ENCODE results near the gene TBXAS1. TPM values are rescaled to one million over a fixed set of nuclear protein-coding genes. Genes with fewer than 3 reads are reported as not detected.

The TBXAS1 gene
- total RNA-seq, 2 experiments from 2014 or later, result 0.83 to 1.1 TPM

GRCh38 chr7:139998572-139998971, 169.5 kb downstream of the TBXAS1 start:
- intact Hi-C loops (cut with micrococcal nuclease), result no loop called here
- Mint-ChIP-seq H3K27ac (no peak overlapping the region), H3K27me3 (ENCODE audit: low read depth) (no peaks in the 10 kb centered on the region), H3K4me3 (no peak overlapping the region), H3K36me3 (ENCODE audit: low read depth) (no peaks in the 10 kb centered on the region), H3K4me1 (ENCODE audit: low read depth) (no peaks in the 10 kb centered on the region), H3K9me3 (no peaks in the 10 kb centered on the region)
- DNase-seq, result no peak
- CTCF ChIA-PET, result interaction anchor here (0.9 to 10.7 kb wide), 5 partner anchors 9 to 380 kb away, joined by 3 to 120 read pairs (median 4); no protein-coding TSS in a partner anchor

- Mint-ChIP-seq H3K9me3 (no peaks in the 10 kb centered on the region), H3K36me3 (ENCODE audit: low read depth) (no peaks in the 10 kb centered on the region), H3K27me3 (ENCODE audit: low read depth) (no peaks in the 10 kb centered on the region), H3K4me1 (ENCODE audit: low read depth) (no peaks in the 10 kb centered on the region), H3K27ac (no peak overlapping the region), H3K4me3 (no peak overlapping the region)
- CTCF ChIA-PET, result interaction anchor here (0.9 to 10.7 kb wide), 4 partner anchors 13 to 381 kb away, joined by 3 to 120 read pairs (median 5); no protein-coding TSS in a partner anchor
- intact Hi-C loops (cut with micrococcal nuclease), result loop anchor here (1.0 kb wide), 1 partner anchor 379 kb away; no protein-coding TSS in a partner anchor
- DNase-seq, result no peak
Observed at GRCh38 chr7:139999516-139999915, 170.5 kb downstream of the TBXAS1 start.

GRCh38 chr7:140000666-140001268, 171.7 kb downstream of the TBXAS1 start:
- H3K4me1 Mint-ChIP-seq (ENCODE audit: low read depth), result no peaks in the 10 kb centered on the region
- no peak for DNase-seq
- CTCF ChIA-PET, result interaction anchor here (0.6 to 10.7 kb wide), 8 partner anchors 10 to 398 kb away, joined by 3 to 120 read pairs (median 3); no protein-coding TSS in a partner anchor
- H3K27ac Mint-ChIP-seq, result no peak overlapping the region
- intact Hi-C loops (cut with micrococcal nuclease), result loop anchor here (5.0 kb wide), 4 partner anchors 173 to 568 kb away; partner anchors contain the start of gene TBXAS1
- no peak overlapping the region for H3K4me3 Mint-ChIP-seq
- H3K9me3 Mint-ChIP-seq, result no peaks in the 10 kb centered on the region
- no peaks in the 10 kb centered on the region for H3K27me3 Mint-ChIP-seq (ENCODE audit: low read depth)
- H3K36me3 Mint-ChIP-seq (ENCODE audit: low read depth), result no peaks in the 10 kb centered on the region

- CTCF ChIA-PET, result interaction anchor here (0.9 to 10.7 kb wide), 6 partner anchors 14 to 405 kb away, joined by 3 to 120 read pairs (median 10); no protein-coding TSS in a partner anchor
- intact Hi-C loops (cut with micrococcal nuclease), result loop anchor here (1.0 to 5.0 kb wide), 6 partner anchors 177 to 572 kb away; partner anchors contain the start of gene TBXAS1
- Mint-ChIP-seq H3K27me3 (ENCODE audit: low read depth) (no peaks in the 10 kb centered on the region), H3K27ac (no peak overlapping the region), H3K4me1 (ENCODE audit: low read depth) (no peaks in the 10 kb centered on the region), H3K4me3 (no peak overlapping the region), H3K9me3 (no peaks in the 10 kb centered on the region), H3K36me3 (ENCODE audit: low read depth) (no peaks in the 10 kb centered on the region)
- peak; percentile 40 for DNase-seq
Observed at GRCh38 chr7:140003913-140004382, 174.9 kb downstream of the TBXAS1 start.

GRCh38 chr7:140004672-140005071, 175.6 kb downstream of the TBXAS1 start:
- no peaks in the 10 kb centered on the region for H3K27me3 Mint-ChIP-seq (ENCODE audit: low read depth)
- DNase-seq, result no peak
- H3K27ac Mint-ChIP-seq, result no peak overlapping the region
- no peak overlapping the region for H3K4me3 Mint-ChIP-seq
- H3K36me3 Mint-ChIP-seq (ENCODE audit: low read depth), result no peaks in the 10 kb centered on the region
- intact Hi-C loops (cut with micrococcal nuclease), result loop anchor here (1.0 to 5.0 kb wide), 6 partner anchors 177 to 572 kb away; partner anchors contain the start of gene TBXAS1
- no peaks in the 10 kb centered on the region for H3K9me3 Mint-ChIP-seq
- CTCF ChIA-PET, result interaction anchor here (0.9 to 10.7 kb wide), 7 partner anchors 14 to 423 kb away, joined by 3 to 120 read pairs (median 4); no protein-coding TSS in a partner anchor
- H3K4me1 Mint-ChIP-seq (ENCODE audit: low read depth), result no peaks in the 10 kb centered on the region

GRCh38 chr7:140005341-140005740, 176.3 kb downstream of the TBXAS1 start:
- DNase-seq, result no peak
- CTCF ChIA-PET, result interaction anchor here (0.6 to 10.7 kb wide), 13 partner anchors 10 to 1083 kb away, joined by 3 to 120 read pairs (median 4); no protein-coding TSS in a partner anchor
- Mint-ChIP-seq H3K4me3 (no peak overlapping the region), H3K4me1 (ENCODE audit: low read depth) (no peaks in the 10 kb centered on the region), H3K27me3 (ENCODE audit: low read depth) (no peaks in the 10 kb centered on the region), H3K27ac (no peak overlapping the region), H3K9me3 (no peaks in the 10 kb centered on the region), H3K36me3 (ENCODE audit: low read depth) (no peaks in the 10 kb centered on the region)
- intact Hi-C loops (cut with micrococcal nuclease), result no loop called here

- DNase-seq, result peak; percentile 17
- Mint-ChIP-seq H3K9me3 (no peaks in the 10 kb centered on the region), H3K36me3 (ENCODE audit: low read depth) (no peaks in the 10 kb centered on the region), H3K4me1 (ENCODE audit: low read depth) (no peaks in the 10 kb centered on the region), H3K27ac (no peak overlapping the region), H3K27me3 (ENCODE audit: low read depth) (no peaks in the 10 kb centered on the region), H3K4me3 (no peak overlapping the region)
- intact Hi-C loops (cut with micrococcal nuclease), result no loop called here
- CTCF ChIA-PET, result interaction anchor here (0.6 to 10.7 kb wide), 15 partner anchors 9 to 1084 kb away, joined by 3 to 120 read pairs (median 4); no protein-coding TSS in a partner anchor
Observed at GRCh38 chr7:140005754-140006503, 176.9 kb downstream of the TBXAS1 start.

- CTCF ChIA-PET, result interaction anchor here (0.7 to 10.7 kb wide), 7 partner anchors 64 to 405 kb away, joined by 3 to 120 read pairs (median 4); no protein-coding TSS in a partner anchor
- no peak for DNase-seq
- intact Hi-C loops (cut with micrococcal nuclease), result no loop called here
- no peaks in the 10 kb centered on the region for H3K4me1 Mint-ChIP-seq (ENCODE audit: low read depth)
- no peaks in the 10 kb centered on the region for H3K36me3 Mint-ChIP-seq (ENCODE audit: low read depth)
- H3K27me3 Mint-ChIP-seq (ENCODE audit: low read depth), result no peaks in the 10 kb centered on the region
- no peak overlapping the region for H3K27ac Mint-ChIP-seq
- H3K4me3 Mint-ChIP-seq, result no peak overlapping the region
- no peaks in the 10 kb centered on the region for H3K9me3 Mint-ChIP-seq
Observed at GRCh38 chr7:140006600-140006999, 177.5 kb downstream of the TBXAS1 start.

- intact Hi-C loops (cut with micrococcal nuclease), result no loop called here
- CTCF ChIA-PET, result interaction anchor here (0.6 to 10.7 kb wide), 3 partner anchors 9 to 405 kb away, joined by 3 to 120 read pairs (median 18); no protein-coding TSS in a partner anchor
- no peak overlapping the region for H3K27ac Mint-ChIP-seq
- no peaks in the 10 kb centered on the region for H3K27me3 Mint-ChIP-seq (ENCODE audit: low read depth)
- H3K4me1 Mint-ChIP-seq (ENCODE audit: low read depth), result no peaks in the 10 kb centered on the region
- no peaks in the 10 kb centered on the region for H3K9me3 Mint-ChIP-seq
- H3K36me3 Mint-ChIP-seq (ENCODE audit: low read depth), result no peaks in the 10 kb centered on the region
- no peak for DNase-seq
- no peak overlapping the region for H3K4me3 Mint-ChIP-seq
Observed at GRCh38 chr7:140007051-140007690, 178.1 kb downstream of the TBXAS1 start.

- no peak overlapping the region for H3K4me3 Mint-ChIP-seq
Observed at GRCh38 chr7:140008755-140009610, 179.9 kb downstream of the TBXAS1 start.

GRCh38 chr7:140009735-140010134, 180.7 kb downstream of the TBXAS1 start:
- no peaks in the 10 kb centered on the region for H3K9me3 Mint-ChIP-seq
- H3K27me3 Mint-ChIP-seq (ENCODE audit: low read depth), result no peaks in the 10 kb centered on the region
- intact Hi-C loops (cut with micrococcal nuclease), result no loop called here
- no peaks in the 10 kb centered on the region for H3K36me3 Mint-ChIP-seq (ENCODE audit: low read depth)
- CTCF ChIA-PET, result no interaction called here
- H3K27ac Mint-ChIP-seq, result no peak overlapping the region
- no peaks in the 10 kb centered on the region for H3K4me1 Mint-ChIP-seq (ENCODE audit: low read depth)
- DNase-seq, result no peak
- no peak overlapping the region for H3K4me3 Mint-ChIP-seq

More at GRCh38 chr7:140008755-140009610, 179.9 kb downstream of the TBXAS1 start:
- Mint-ChIP-seq H3K36me3 (ENCODE audit: low read depth) (no peaks in the 10 kb centered on the region), H3K4me1 (ENCODE audit: low read depth) (no peaks in the 10 kb centered on the region), H3K27me3 (ENCODE audit: low read depth) (no peaks in the 10 kb centered on the region), H3K27ac (no peak overlapping the region), H3K9me3 (no peaks in the 10 kb centered on the region)
- intact Hi-C loops (cut with micrococcal nuclease), result no loop called here
- no peak for DNase-seq
- CTCF ChIA-PET, result no interaction called here
